HG02642 (cell line): ENCODE measurements around the gene S100A7A.
"Not testable (repeated sequence)": the region's sequence is repeated elsewhere in the genome, so short reads cannot be mapped to it uniquely, and the experiment has no call there.

Experiments used
- ATAC-seq: cut with Tn5 transposase; IDR thresholded peaks from one replicate; pipeline ENCODE4 v1.9.1; 2021; ENCODE audit warnings: mild to moderate bottlenecking; ENCODE audit not compliant: unreplicated experiment, poor library complexity

Gene S100A7A

GRCh38 chr1:153394391-153394790, 21.9 kb upstream of the S100A7A start:
- ATAC-seq: no peak

DNA sequence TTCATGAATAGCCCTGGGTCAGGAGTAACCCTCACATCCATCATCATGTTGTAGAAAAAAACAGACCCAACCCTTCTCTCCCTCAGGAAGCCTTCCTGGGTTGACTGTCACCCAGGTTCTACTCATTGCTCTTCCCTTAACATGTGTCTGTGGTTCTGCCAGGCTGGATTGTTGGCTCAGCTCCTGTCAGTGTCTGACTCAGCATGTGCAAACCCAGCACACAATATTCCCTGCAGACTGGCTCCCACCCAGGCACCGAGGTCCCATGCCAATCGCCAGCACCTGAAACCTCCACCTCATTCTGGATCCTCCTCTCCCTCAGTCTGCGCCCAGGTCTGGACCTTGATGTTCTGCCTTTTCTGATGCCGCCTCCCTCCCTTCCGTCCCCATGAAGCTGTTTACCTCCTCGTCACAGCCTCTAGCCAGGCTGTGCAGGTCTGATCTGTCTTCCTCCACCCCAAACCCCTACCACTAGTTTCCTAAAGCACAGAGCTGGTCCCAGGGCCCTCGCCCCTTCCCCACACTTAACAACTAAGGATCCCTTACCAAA, 21.1 kb upstream of the S100A7A start:
- ATAC-seq: no peak

DNA sequence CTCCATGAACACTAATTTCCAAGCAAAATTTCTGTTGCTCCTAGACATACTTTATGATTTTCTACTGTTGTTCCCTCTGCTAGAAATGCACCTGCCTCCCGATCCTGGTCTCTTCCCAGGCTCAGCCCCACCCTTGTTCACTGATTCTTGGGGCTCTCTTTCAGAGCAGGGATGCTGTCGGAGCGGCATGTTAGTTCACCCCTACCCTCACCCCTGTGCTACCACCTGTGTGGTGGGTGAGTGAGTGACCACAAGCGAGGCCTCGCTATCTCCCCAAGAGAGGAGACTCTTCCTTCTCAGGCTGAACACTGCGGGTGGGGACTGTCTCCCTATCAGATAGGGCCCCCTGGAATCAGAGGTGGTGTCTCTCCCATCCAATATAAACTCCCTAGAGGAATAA, 20.5 kb upstream of the S100A7A start:
- ATAC-seq: no peak

DNA sequence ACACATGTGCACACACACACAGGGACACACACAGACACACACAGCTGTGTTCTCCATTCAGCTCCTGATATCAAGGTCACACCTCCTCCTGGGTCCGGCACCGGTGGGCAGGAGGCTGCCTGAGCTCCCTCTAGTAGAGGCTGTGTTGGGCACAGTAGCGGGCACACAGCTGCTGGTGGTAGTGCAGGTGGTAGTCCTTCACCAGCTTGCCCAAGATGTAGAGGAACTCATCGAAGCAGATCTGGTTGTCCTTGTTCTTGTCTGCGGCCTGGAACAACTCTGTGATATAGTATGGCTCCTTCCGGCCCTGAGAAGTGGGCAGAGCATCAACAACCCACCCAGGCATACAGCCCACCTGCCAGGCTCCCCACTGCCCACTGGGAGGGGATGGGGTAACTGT, 19.9 kb upstream of the S100A7A start:
- ATAC-seq: no peak

- no peak for ATAC-seq
Measured at GRCh38 chr1:153397051-153397923, 19.0 kb upstream of the S100A7A start.

- ATAC-seq: no peak
Measured at GRCh38 chr1:153397924-153398651, 18.2 kb upstream of the S100A7A start.

- no peak for ATAC-seq
Measured at GRCh38 chr1:153399401-153400055, 16.8 kb upstream of the S100A7A start.

DNA sequence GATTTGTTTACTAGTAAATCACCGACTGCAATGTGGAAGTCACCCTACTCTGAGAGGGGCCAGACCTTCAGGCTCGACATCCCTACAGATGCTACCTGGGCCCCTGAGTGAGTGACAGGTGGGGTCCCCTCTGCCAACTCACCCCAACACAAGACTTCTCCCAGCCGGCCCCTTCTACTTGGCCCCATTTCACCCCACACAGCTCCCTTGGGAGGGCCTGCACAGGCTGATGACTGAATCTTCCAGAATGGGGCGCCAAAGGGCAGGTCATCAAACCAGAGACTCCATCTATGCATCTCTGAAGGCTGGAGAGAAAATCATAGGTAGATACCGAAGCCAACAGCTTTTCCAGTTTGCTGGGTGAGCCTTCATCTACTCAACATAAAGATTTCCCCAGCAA, 16.1 kb upstream of the S100A7A start:
- ATAC-seq: no peak

- no peak for ATAC-seq
Measured at GRCh38 chr1:153401461-153401860, 14.9 kb upstream of the S100A7A start.

DNA sequence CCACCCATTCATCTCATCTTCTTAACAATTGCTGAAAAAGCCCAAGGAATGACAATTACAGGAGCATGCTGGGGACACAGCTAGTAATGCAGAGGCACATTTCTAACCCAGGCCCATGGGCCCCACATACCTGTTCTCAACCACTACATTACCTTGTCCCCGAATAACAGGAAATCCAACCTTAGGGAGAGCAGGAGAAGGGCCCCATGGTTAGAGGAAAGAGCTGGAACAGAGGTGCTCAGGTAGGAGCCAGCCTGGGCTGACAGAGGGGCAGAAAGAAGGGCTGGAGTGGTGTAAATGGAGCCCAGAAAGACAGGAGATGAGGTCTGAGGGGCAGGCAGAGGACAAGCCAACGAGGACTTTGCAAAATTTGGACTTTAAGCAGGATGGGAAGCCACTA, 14.1 kb upstream of the S100A7A start:
- no peak for ATAC-seq

DNA sequence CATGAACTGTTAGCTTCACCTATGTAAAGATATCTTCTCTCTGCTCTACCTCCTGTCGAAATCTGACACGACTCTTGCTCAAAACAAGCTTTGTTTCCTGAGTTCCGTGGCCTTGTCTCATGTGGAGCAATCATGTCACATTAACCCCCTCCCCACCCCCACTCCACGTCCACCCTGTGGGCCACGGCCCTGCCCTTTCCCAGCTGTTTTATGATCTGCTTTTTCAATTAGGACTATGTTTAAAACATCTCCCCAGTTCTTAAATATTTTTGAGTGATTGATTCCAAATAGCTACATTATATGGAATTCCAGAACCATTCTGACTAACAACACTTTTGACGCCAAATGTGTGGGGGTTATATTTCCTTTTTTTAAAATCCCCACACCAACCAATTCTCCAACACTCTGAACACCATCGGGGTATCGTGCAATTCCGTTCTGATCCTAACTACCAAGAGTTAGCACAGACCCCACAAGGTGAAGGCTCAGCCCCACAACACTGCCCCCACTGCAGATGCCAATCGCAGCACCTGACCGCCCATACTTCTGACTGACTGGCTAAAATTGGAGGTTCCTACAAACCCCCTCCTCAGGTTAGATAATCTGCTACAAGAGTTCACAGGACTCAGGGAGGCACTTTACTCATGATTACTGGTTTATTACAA, 12.8 kb upstream of the S100A7A start:
- no peak for ATAC-seq

DNA sequence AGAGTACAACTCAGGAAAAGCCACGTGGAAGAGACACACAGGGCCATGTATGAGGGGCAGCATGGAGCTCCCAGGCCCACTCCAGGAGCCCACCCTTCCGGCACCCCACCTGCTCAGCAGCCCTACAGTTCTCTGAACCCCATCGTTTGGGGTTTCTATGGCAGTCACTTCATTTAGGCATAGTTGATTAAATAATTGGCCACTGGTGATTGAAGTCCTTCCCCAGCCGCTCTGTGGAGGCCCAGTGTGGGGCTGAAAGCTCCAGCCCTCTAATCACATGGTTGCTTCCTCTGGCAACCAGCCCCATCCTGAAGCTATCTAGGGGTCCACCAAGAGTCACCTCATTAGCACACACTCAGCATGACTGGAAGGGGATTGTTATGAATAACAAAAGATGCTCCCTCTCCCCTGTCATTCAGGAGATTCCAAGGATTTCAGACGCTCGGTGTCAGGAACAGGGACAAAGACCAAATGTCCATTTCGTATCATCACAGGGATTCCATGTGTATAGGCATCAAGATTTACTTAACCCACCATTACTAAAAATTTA, 12.2 kb upstream of the S100A7A start:
- no peak for ATAC-seq

GRCh38 chr1:153404768-153405167, 11.6 kb upstream of the S100A7A start:
- ATAC-seq: no peak

GRCh38 chr1:153405825-153406599, 10.3 kb upstream of the S100A7A start:
- not testable (repeated sequence) for ATAC-seq

GRCh38 chr1:153407274-153407673, 9.0 kb upstream of the S100A7A start:
- not testable (repeated sequence) for ATAC-seq

- ATAC-seq: not testable (repeated sequence)
Measured at GRCh38 chr1:153413961-153414360, 2.4 kb upstream of the S100A7A start.

DNA sequence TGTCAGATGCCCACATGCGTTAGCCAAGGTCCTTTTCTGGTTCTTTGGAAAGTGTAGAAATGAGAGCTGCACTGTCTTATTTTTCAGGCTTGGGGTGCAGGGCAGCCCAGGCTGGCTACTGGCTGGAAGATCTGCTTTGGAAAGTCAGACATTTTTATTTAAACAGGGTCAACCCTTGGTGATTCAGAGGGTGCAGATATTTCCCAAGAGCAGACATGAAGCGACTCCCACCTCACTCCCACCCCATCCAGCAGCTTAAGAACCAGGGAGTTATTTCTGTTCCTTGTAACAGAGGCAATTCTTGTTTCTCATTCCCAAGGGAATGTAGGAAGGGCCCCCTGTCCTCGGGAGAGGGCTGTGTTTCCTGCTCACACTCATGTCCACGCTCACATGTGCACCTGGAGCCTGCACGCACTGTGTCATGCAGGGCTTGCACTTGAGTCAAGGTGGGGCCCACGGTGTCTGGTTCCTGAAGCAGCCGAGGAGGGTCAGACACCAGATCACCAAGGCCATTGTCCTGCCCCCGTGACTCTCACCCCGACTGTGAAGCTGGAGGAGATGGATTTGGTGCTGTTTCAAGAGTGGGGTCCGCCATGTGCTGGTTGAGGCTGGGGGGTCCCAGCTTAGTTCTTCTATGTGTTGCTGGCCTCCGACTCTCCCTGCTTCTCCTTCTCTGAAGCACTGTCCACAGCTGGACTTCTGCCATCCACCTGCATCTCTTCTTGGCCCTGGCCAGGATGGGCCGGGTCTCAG, 992 bp downstream of the S100A7A start:
- no peak for ATAC-seq

DNA sequence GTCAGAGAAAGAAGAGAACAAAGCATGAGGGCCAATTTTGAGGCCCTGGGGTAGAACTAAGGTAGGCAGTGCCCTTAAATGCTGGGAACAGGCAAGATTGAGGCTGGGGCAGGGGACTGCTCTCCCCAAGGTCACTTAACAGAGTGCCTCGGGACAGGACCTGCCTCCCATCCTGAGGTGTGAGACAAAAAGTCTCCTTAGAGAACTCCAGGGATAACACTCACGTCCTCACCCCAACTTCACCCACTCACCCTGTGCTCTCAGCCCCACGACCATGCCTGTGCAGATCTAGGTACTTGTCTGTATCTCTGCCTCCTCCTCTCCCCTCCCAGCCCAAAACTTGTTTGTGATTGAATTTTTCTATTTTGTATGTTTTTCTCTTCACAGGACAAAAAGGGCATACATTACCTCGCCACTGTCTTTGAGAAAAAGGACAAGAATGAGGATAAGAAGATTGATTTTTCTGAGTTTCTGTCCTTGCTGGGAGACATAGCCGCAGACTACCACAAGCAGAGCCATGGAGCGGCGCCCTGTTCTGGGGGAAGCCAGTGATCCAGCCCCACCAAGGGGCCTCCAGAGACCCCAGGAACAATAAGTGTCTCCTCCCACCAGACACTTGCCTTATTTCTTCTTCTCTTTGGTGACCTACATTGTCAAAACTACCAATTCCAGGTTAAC, 2.6 kb downstream of the S100A7A start:
- not testable (repeated sequence) for ATAC-seq
